HG02943 (cell line): Measurements from ENCODE around the gene GDF10.

Experiments used
- ATAC-seq: cut with Tn5 transposase; IDR thresholded peaks from one replicate; pipeline ENCODE4 v1.9.1; 2021; ENCODE audit warnings: mild to moderate bottlenecking, low read depth, moderate library complexity; ENCODE audit not compliant: unreplicated experiment

Gene GDF10

GRCh38 chr10:47299611-47300428 lies at the start of gene GDF10:
GDF10 (plus strand) TSS chr10:47300197; CDS start chr10:47300652, 455 bp downstream.
- no peak for ATAC-seq

GRCh38 chr10:47252093-47252780 lies 47.8 kb upstream of the GDF10 start:
- ATAC-seq: no peak

- ATAC-seq: no peak
Observed at GRCh38 chr10:47253030-47253637, 46.9 kb upstream of the GDF10 start.

- no peak for ATAC-seq
Observed at GRCh38 chr10:47253651-47254375, 46.2 kb upstream of the GDF10 start.

- no peak for ATAC-seq
Observed at GRCh38 chr10:47254611-47255010, 45.4 kb upstream of the GDF10 start.

GRCh38 chr10:47255033-47255813 lies 44.8 kb upstream of the GDF10 start:
- ATAC-seq: no peak

GRCh38 chr10:47255866-47256265 lies 44.1 kb upstream of the GDF10 start:
- no peak for ATAC-seq

GRCh38 chr10:47256751-47257336 lies 43.2 kb upstream of the GDF10 start:
- no peak for ATAC-seq

GRCh38 chr10:47257396-47258120 lies 42.4 kb upstream of the GDF10 start:
- ATAC-seq: no peak

GRCh38 chr10:47258921-47259320 lies 41.1 kb upstream of the GDF10 start:
- ATAC-seq: no peak

GRCh38 chr10:47259466-47259865 lies 40.5 kb upstream of the GDF10 start:
- no peak for ATAC-seq

GRCh38 chr10:47260505-47261111 lies 39.4 kb upstream of the GDF10 start:
- peak; percentile 10 for ATAC-seq

GRCh38 chr10:47261121-47261520 lies 38.9 kb upstream of the GDF10 start:
- peak; percentile 97 for ATAC-seq

GRCh38 chr10:47261556-47261955 lies 38.4 kb upstream of the GDF10 start:
- no peak for ATAC-seq

GRCh38 chr10:47262606-47263533 lies 37.1 kb upstream of the GDF10 start:
- ATAC-seq: no peak

GRCh38 chr10:47264797-47265281 lies 35.2 kb upstream of the GDF10 start:
- no peak for ATAC-seq

GRCh38 chr10:47266602-47267001 lies 33.4 kb upstream of the GDF10 start:
- ATAC-seq: no peak
